Measurements from ENCODE around the gene RASGRP4.

The RASGRP4 gene

DNA sequence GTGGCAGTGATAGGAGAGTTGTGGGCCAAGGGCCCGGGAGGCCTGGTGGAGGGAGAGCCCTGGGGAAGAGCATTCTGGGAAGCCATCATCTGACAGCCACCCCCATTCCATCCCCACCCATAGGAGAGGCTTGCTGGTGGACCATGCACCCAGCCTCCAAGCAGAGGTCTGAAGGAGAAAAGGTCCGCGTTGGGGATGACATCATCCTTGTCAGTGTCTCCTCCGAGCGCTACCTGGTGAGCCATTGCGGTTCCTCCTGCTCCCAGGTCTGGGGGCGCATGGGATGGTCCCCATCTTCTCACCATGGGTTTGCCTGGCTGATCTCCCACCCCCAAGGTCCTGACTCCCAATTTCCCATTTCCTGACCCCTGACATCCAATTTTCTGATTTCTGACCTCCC is 18.0 kb upstream of the RASGRP4 start:
- no peak for DNase-seq

DNA sequence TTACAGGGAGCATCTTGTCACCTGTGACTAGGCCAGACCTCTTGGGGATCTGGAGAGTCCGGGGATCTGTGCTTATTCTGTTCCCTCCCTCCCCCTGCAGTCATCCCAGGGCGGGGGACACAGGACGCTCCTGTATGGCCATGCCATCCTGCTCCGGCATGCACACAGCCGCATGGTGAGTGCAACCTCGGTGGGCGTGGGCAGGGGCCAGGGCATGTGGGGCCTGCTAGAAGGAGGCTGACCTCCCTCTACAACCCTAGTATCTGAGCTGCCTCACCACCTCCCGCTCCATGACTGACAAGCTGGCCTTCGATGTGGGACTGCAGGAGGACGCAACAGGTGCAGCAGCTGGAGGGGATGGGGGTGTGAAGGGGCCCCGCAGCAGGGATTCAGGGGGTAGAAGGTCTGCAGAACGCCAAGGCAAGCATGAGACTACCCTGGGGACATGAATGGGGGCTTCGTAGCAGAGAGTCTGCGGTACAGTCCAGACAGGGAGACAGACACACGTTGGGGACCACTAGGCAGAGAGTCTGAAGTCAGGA is 17.5 kb upstream of the RASGRP4 start:
- no peak for DNase-seq

DNA sequence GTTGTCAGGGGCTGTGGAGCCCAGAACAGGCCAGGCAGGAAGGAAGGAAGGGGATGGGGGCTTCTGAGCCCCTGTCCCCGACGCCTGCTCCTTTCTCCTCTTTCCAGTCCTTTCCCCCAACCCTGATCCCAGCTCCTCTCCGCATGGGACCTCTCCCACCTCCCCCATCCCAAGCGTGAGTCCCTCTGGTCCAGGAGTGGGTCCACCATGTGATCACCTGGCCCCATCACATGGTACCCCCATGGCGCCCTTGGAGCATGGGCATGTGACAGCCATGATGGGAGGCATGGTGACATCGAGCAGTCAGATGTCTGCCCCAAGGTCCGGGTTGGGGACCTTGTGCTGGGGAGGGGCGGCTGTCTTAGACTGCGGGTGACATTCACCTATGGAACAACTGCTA is 16.7 kb upstream of the RASGRP4 start:
- no peak for DNase-seq

- no peak for DNase-seq
Measured at GRCh38 chr19:38441657-38442348, 15.8 kb upstream of the RASGRP4 start.

GRCh38 chr19:38440592-38440991 is 14.6 kb upstream of the RASGRP4 start:
- no peak for DNase-seq

DNA sequence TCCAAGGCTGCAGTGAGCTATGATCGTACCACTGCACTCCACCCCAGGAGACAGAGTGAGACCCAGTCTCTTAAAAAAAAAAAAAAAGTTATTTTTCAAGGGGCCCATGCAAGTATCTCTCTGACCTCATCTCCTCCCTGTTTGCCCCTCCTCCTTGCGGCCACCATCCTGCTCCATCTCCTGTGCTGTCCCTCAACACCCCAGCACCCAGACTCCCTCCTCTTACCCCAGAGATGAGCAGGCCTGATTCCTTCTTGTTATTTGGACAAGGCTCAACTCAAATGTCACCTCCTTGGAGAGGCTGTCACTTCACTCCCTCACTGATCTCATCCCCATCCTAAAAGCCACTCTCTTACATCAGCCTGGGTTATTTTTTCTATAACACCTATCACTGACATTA is 11.9 kb upstream of the RASGRP4 start:
- DNase-seq, result no peak

DNA sequence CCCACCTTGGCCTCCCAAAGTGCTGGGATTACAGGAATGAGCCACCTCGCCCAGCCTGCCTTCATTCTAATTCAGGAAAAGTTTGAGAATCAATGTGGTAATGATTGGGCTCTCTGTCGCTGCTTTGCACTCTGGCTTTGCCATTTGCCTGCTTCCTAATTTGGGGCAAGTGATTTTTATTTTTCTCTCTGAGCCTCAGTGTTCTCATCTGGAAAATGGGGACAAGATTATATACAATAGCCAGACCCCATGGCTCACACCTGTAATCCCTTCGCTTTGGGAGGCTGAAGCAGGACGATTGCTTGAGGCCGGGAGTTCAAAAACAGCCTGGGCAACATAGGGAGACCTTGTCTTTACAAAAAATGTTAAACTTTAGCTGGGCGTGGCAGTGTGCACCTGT is 11.3 kb upstream of the RASGRP4 start:
- no peak for DNase-seq

- no peak for DNase-seq
Measured at GRCh38 chr19:38434549-38435051, 8.6 kb upstream of the RASGRP4 start.

DNA sequence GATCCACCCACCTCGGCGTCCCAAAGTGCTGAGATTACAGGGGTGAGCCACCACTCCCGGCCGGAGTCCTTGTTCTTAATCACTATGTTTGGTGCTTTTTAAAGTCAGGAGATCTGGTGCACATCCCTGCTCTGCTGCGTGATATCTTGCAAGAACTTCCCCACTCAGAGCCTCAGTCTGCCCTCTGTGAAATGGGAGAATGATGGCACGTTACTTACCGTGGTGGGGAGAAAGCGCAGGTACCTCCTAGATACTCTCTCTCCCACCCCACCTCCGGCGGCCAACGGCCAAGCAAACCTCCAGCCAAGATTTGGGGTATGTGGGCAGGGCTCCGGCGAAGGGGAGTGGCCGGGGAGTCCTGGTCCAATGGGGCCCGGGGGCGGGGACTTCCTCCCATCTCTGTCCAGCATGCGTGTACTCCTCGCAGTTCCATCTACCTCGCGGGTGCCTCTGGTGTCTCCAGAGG is 7.3 kb upstream of the RASGRP4 start, which contains the start of gene RYR1:
Gene RYR1 (plus strand): TSS at position 424 of the 466 bp plus-strand sequence. CDS start 139 bp downstream, outside the sequence.
- peak; percentile 78 for DNase-seq

DNA sequence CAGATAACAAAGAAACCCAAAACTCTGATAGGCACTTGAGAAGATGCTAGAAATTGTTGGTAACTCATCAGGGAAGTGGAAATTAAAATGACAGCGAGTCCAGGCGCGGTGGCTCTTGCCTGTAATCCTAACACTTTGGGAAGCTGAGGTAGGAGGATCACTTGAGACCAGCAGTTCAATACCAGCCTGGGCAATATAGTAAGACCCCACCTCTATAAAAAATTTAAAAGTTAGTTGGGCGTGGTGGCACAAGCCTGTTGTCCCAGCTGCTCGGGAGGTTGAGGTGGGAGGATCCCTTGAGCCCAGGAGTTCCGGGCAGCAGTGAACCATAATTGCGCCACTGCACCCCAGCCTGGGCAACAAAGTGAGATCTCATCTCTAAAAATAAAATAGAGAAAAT is 4.9 kb upstream of the RASGRP4 start:
- DNase-seq, result no peak

GRCh38 chr19:38429811-38430156 is 3.8 kb upstream of the RASGRP4 start:
- DNase-seq, result no peak

DNA sequence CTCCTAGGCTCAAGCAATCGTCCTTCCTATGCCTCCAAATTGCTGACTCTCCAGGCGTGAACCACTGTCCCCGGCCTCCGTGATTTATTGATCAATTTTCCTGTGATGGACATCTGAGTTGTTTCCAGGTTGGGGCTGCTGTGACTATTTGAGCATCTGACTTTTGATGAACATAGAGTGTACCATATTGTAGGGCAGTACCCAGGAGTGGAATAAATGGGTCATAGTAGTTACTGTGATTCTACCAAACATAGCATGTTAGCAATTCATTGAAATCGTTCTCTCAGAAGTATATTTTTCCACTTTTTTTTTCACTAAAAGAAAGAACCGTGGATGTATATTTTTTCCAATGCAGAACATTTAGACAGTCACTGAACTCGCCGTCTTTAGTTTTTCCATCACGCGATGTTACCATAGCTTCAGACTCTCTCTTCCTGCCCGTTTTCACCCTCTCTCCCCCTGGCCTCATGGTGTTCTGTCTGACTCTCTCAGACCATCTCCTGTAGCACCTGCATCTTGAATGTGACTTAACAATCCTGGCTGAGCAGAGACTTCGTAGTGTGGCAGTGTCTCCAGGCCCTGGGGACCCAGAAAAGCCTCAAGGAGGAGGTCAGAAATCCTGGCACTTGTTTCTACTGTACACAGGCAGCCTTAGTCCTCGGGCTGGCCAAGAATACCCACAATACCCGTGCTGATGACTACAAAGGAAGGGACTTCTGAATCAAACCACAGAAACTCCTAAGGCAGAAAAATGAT is 3.2 kb upstream of the RASGRP4 start:
- peak; percentile 67 for DNase-seq

GRCh38 chr19:38427035-38427677 is 1.1 kb upstream of the RASGRP4 start:
- DNase-seq, result peak; percentile 77

GRCh38 chr19:38425222-38425809 is 703 bp downstream of the RASGRP4 start:
- no peak for DNase-seq

GRCh38 chr19:38424272-38424671 is 1.7 kb downstream of the RASGRP4 start:
- DNase-seq, result no peak

- no peak for DNase-seq
Measured at GRCh38 chr19:38422438-38422837, 3.6 kb downstream of the RASGRP4 start.

DNA sequence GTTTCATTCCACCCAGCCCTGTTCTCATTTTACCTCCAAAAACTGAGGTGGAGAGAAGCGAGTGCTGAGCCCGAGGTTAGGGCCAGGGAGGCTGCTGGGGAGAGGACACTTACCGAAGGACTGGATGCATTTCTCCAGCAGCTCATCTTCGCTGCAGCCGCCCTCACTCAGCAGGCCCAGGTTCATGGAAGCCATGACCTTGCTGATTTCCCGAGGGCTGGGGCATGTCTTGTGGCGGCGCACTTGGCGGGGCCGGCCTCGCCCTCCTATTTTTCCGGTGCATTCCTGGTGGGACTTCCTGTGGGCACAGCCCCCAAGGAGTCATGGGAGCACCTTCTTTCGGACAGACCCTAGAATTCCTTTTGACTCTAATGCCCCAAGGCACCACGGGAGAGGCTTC is 4.2 kb downstream of the RASGRP4 start:
- no peak for DNase-seq

DNA sequence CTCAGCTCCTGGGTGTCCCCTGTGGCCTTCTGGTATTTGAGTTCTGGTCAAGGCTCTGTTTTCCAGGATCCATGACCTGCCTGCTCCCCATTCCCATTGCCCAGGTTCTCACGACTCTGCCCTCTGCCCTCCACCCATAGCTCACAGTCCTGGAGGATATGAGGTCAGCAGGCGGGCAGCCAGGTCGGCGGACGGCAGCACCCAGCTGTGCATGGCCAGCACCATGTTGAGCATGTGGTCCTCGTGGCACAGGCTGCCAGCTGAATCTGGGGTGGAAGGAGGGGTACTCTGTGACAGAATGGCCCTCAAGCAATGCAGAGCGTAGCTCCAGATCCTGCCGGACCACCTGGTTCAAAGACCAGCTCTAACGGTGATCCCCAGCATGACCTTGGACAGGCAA is 5.1 kb downstream of the RASGRP4 start:
- DNase-seq, result no peak

DNA sequence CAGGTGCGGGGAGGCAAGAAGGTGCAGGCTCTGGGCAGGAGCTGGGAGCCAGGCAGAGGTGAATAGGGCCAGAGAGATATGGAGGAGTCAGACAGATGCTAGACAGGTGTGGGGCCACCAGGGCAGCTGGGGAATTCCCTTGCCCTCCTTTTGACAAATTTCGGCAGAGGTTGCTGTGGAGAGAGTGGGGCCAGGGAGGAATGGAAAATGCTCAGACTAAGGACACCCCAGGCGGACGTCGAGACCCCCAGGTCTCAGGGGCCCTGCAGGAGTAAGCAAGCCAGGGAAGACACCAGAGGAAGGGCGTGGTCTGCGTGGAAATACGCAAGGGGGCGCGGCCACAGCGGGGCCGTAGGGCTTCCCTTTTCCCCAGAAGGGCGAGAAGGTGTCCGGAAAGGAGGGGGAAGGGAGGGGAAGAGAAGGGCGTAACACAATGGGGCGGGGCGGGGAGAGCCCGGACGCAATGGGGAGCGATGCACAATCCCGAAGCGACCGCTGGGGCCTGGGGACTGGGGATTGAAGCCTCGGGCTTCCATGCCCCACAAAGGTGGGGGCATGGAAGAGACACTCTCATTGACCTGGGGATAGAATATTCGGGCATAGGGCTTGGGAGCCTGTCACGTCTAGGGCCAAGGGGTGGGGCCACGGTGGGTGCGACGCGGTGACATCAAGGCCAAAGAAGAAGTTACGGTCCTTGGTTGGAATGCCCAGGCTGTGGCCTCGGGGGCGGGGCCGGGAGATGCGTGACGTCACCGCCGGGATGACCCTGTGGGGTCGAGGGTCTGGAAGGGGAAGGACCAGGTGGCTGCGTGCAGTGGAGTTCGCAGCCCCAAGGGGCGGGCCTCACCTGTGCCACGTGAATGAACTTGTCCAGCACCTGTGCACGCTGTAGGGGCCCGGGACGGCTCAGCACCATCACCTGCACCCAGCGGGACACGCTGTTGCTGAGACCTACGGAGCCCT is 8.2 kb downstream of the RASGRP4 start:
- DNase-seq, result peak; percentile 75

DNA sequence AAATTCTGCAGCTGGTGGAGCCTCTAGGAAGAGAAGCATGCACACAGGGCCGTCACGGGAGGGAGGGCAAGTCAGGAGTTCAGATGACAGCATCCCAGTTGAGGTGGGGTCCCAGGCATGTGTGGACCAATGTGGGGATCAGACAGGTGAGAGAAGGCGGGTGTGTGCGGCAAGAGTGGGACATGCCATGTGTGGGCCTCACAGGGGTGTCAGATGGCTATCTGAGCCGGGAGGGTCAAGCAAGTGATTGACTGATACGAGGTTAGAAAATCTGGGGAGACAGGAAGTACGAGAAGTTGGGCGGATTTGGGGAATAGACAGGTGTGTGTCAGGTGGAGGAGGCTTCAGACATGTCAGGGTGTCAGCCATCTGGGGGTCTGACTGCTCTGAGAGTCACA is 8.9 kb downstream of the RASGRP4 start:
- DNase-seq, result no peak

DNA sequence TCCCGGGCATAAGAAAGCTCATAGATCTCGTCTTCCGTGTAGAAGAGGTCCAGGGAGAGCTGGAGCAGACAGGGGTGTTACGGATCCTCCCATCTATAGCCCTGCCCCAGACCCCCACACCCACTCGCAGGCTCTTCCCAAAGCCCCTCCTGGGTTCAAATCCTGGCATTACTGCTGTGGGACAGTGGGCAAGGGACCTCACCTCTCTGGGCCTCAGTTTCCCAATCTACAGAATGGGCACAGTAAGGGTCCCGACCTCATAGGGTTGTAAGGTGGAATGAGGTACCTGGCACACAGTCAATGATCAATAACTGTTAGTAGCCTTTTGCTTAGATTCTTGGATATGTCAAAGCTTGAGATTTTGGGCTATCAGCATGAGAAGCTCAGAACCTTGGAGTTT is 12.6 kb downstream of the RASGRP4 start:
- no peak for DNase-seq

DNA sequence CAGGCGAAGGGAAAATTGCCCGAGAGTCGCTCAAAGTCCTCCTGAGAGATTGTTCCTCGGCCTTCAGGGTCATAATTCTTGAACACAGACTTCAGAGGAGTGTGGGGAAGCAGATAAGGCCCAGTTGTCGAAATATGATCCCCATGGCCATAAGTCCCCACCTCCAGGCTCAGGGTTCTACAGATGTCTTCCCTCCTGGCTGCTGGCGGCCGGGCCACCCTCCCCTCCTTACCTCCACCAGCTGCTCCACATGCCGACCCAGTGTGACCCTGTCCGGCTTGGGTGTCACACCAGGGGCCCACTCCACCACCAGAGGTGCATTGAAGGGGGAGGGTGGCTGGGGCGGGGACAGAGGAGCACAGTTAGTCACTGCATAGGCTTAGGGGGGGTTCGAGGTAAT is 13.1 kb downstream of the RASGRP4 start:
- DNase-seq, result no peak

Measured in activated CD4-positive, alpha-beta T cell treated with anti-CD3 and anti-CD28 coated beads for 48 hours (primary cell).